Fibroblast of lung (primary cell): ENCODE measurements around the gene DCST2. TPM values are rescaled to one million over a fixed set of nuclear protein-coding genes. Genes with fewer than 3 reads are reported as not detected.

ENCODE experiments used
- DNase-seq, 2 donors: peaks; one replicate each; pipeline versions ENCODE4 v3.0.0 to v3.0.0-alpha.2; 2010; ENCODE audit warnings: low read depth in 2 of 2
- H2AFZ ChIP-seq: 2 replicates; pipeline ENCODE4 v1.5.1; 2012; ENCODE audit warnings: low read length, control low read depth, inconsistent platforms
- H3K27ac ChIP-seq: 2 replicates; pipeline ENCODE4 v1.5.1; 2011; ENCODE audit warnings: low read length, control low read depth; ENCODE audit not compliant: insufficient read depth
- H3K27me3 ChIP-seq: 2 replicates; pipeline ENCODE4 v1.5.1; 2011; ENCODE audit warnings: mild to moderate bottlenecking, low read length; ENCODE audit not compliant: control insufficient read depth, insufficient read depth
- H3K36me3 ChIP-seq: 2 replicates; pipeline ENCODE4 v1.5.1; 2011; ENCODE audit warnings: low read length; ENCODE audit not compliant: control insufficient read depth, insufficient read depth
- H3K4me1 ChIP-seq: 2 replicates; pipeline ENCODE4 v1.5.1; 2011; ENCODE audit warnings: low read length; ENCODE audit not compliant: control insufficient read depth, insufficient read depth; ENCODE audit errors: extremely low read depth
- H3K4me2 ChIP-seq: 2 replicates; pipeline ENCODE4 v1.5.1; 2011; ENCODE audit warnings: low read length, control low read depth; ENCODE audit not compliant: insufficient read depth; ENCODE audit errors: extremely low read depth
- H3K4me3 ChIP-seq, 4 experiments: fragments of 200-600 bp in 1 of 4; sonication (generic) in 1 of 4; replicated peaks in 1 of 4; 2 replicates each; pipeline ENCODE4 v1.5.1; 2011 to 2016; ENCODE audit warnings: low read length in 4 of 4, low read depth in 3 of 4, mild to moderate bottlenecking in 3 of 4, control low read depth in 2 of 4, inconsistent platforms in 1 of 4, mixed read lengths in 1 of 4; ENCODE audit not compliant: insufficient read depth in 1 of 4; ENCODE audit errors: control extremely low read depth in 1 of 4
- H3K79me2 ChIP-seq: 2 replicates; pipeline ENCODE4 v1.5.1; 2012; ENCODE audit warnings: mild to moderate bottlenecking, low read length, inconsistent platforms; ENCODE audit not compliant: control insufficient read depth, insufficient read depth
- H3K9ac ChIP-seq: 2 replicates; pipeline ENCODE4 v1.5.1; 2011; ENCODE audit warnings: mild to moderate bottlenecking, low read length, control low read depth; ENCODE audit not compliant: insufficient read depth
- H3K9me3 ChIP-seq: 2 replicates; pipeline ENCODE4 v1.5.1; 2012; ENCODE audit warnings: low read depth, low read length; ENCODE audit not compliant: control insufficient read depth, insufficient read depth
- H4K20me1 ChIP-seq: 2 replicates; pipeline ENCODE4 v1.5.1; 2011; ENCODE audit warnings: low read length; ENCODE audit not compliant: control insufficient read depth, insufficient read depth; ENCODE audit errors: extremely low read depth
- CTCF ChIP-seq, 2 donors: IDR thresholded peaks in 1 of 2; conservative IDR thresholded peaks in 1 of 2; 1 replicate in 1 of 2; 2 replicates in 1 of 2; pipeline ENCODE4 v1.5.1; 2011 to 2012; ENCODE audit warnings: low read length in 2 of 2, control low read depth in 1 of 2, inconsistent platforms in 1 of 2, low read depth in 1 of 2, mild to moderate bottlenecking in 1 of 2
- EZH2 ChIP-seq: IDR thresholded peaks from 2 replicates; pipeline ENCODE4 v1.5.1; 2012; ENCODE audit warnings: low read length, control low read depth, mild to moderate bottlenecking; ENCODE audit errors: missing control alignments
- polyA plus RNA-seq, 2 donors: library from polyadenylated mRNA; depleted of rRNA in 1 of 2; stranded (reverse) in 1 of 2; unstranded in 1 of 2; fragments of >200 nt; gene quantifications; 2 replicates each; pipeline ENCODE4 v1.2.1, GENCODE V29; 2011 to 2012; ENCODE audit warnings: missing spikeins in 1 of 2
- total RNA-seq: library from RNA; depleted of rRNA; stranded (reverse); fragments of >200 nt; gene quantifications from 2 replicates; pipeline ENCODE4 v1.2.1, GENCODE V29; 2014

The DCST2 gene
- total and polyA plus RNA-seq, 2 donors (not counting 1 experiment from before 2014, with no cell fraction given) = 0.06 to 0.17 TPM

GRCh38 chr1:155016231-155016831, 17.2 kb downstream of the DCST2 start:
- Histone ChIP-seq H4K20me1 (no peaks in the 10 kb centered on the region), H3K27ac (no peak overlapping the region), H3K4me2 (no peak overlapping the region), H3K9ac (no peak overlapping the region), H3K36me3 (peaks cover 7% of the 10 kb centered on the region), H3K79me2 (no peaks in the 10 kb centered on the region), H3K9me3 (no peaks in the 10 kb centered on the region), H3K4me3 (no peak overlapping the region), H3K4me1 (peaks cover 16% of the 10 kb centered on the region), H3K27me3 (no peaks in the 10 kb centered on the region), H2AFZ (no peak overlapping the region)
- no peak for TF ChIP-seq EZH2
- no peak for TF ChIP-seq CTCF (conservative IDR thresholded peaks at IDR 0.05 in 1 of 2, IDR thresholded peaks at IDR 0.05 in 1 of 2; ENCODE audit: low read depth in 1 of 2, low read length in 2 of 2)
- no peak for DNase-seq

GRCh38 chr1:155015527-155016230, 17.9 kb downstream of the DCST2 start:
- Histone ChIP-seq H3K4me3 (no peak overlapping the region), H3K36me3 (peaks cover 7% of the 10 kb centered on the region), H3K79me2 (no peaks in the 10 kb centered on the region), H3K4me2 (no peak overlapping the region), H3K9me3 (no peaks in the 10 kb centered on the region), H3K4me1 (peaks cover 16% of the 10 kb centered on the region), H3K27ac (no peak overlapping the region), H2AFZ (no peak overlapping the region), H4K20me1 (no peaks in the 10 kb centered on the region), H3K9ac (no peak overlapping the region), H3K27me3 (no peaks in the 10 kb centered on the region)
- TF ChIP-seq EZH2 (no peak), CTCF (conservative IDR thresholded peaks at IDR 0.05 in 1 of 2, IDR thresholded peaks at IDR 0.05 in 1 of 2; ENCODE audit: low read depth in 1 of 2, low read length in 2 of 2) (no peak)
- no peak for DNase-seq

- H3K4me3 ChIP-seq = no peak overlapping the region
- peaks cover 16% of the 10 kb centered on the region for H3K4me1 ChIP-seq
- no peak overlapping the region for H3K9ac ChIP-seq
- H3K79me2 ChIP-seq = no peaks in the 10 kb centered on the region
- no peaks in the 10 kb centered on the region for H3K27me3 ChIP-seq
- no peak for DNase-seq
- H3K36me3 ChIP-seq = peaks cover 7% of the 10 kb centered on the region
- no peak overlapping the region for H3K4me2 ChIP-seq
- H3K9me3 ChIP-seq = no peaks in the 10 kb centered on the region
- no peak for TF ChIP-seq CTCF (conservative IDR thresholded peaks at IDR 0.05 in 1 of 2, IDR thresholded peaks at IDR 0.05 in 1 of 2; ENCODE audit: low read depth in 1 of 2, low read length in 2 of 2)
- no peak for TF ChIP-seq EZH2
- H4K20me1 ChIP-seq = no peaks in the 10 kb centered on the region
- no peak overlapping the region for H2AFZ ChIP-seq
- H3K27ac ChIP-seq = no peak overlapping the region
Observed at GRCh38 chr1:155014709-155015508, 18.7 kb downstream of the DCST2 start.
